Sigmoid colon (tissue), 7 donors: ENCODE data around the gene CFAP69. TPM values are rescaled to one million over a fixed set of nuclear protein-coding genes. Genes with fewer than 3 reads are reported as not detected.
A peak's percentile ranks its signal among the peaks of the same experiment; 100 is the strongest.

Experiments used
- DNase-seq: peaks from one replicate; pipeline ENCODE4 v3.0.0-alpha.2; 2019
- H3K27ac ChIP-seq, 4 donors: fragments of 200-600 bp; sonication (generic); one replicate each; pipeline ENCODE4 v1.5.1; 2016 to 2019; ENCODE audit warnings: mild to moderate bottlenecking in 1 of 4
- H3K27me3 ChIP-seq, 3 donors: fragments of 200-600 bp; sonication (generic); one replicate each; pipeline ENCODE4 v1.5.1; 2019; ENCODE audit warnings: mild to moderate bottlenecking in 1 of 3
- H3K36me3 ChIP-seq, 4 donors: fragments of 200-600 bp; sonication (generic); one replicate each; pipeline ENCODE4 v1.5.1; 2016 to 2019
- H3K4me1 ChIP-seq, 4 donors: fragments of 200-600 bp; sonication (generic); one replicate each; pipeline ENCODE4 v1.5.1; 2017 to 2019
- H3K4me3 ChIP-seq, 4 donors: fragments of 200-600 bp; sonication (generic); one replicate each; pipeline ENCODE4 v1.5.1; 2017 to 2019; ENCODE audit warnings: mild to moderate bottlenecking in 2 of 4, moderate library complexity in 1 of 4
- H3K9me3 ChIP-seq, 4 donors: fragments of 200-600 bp in 3 of 4; sonication (generic) in 3 of 4; one replicate each; pipeline versions ENCODE4 v1.5.1 to v1.6.1; 2013 to 2019
- EP300 ChIP-seq, 4 donors: sonication (generic); formaldehyde crosslinking; IDR thresholded peaks; one replicate each; pipeline ENCODE4 v1.6.1; 2017; ENCODE audit warnings: antibody characterized with exemption in 4 of 4
- POLR2A ChIP-seq, 2 donors: fragments of 450-650 bp; IDR thresholded peaks; one replicate each; pipeline ENCODE4 v1.6.1; 2016; ENCODE audit warnings: antibody characterized with exemption in 2 of 2, mild to moderate bottlenecking in 2 of 2, moderate library complexity in 2 of 2
- POLR2AphosphoS5 ChIP-seq, 4 donors: sonication (generic); formaldehyde crosslinking; IDR thresholded peaks; one replicate each; pipeline ENCODE4 v1.6.1; 2017; ENCODE audit warnings: antibody characterized with exemption in 4 of 4
- WGBS, 2 donors: extraction: QIAGEN DNeasy Blood & Tissue Kit; methylation state at CpG; one replicate each; pipeline ENCODE4 v1.1.7; 2013; 5-methylcytosine and 5-hydroxymethylcytosine counted together
- intact Hi-C: fragments of 100-400 bp; cut with DNase I; formaldehyde crosslinking; loops from one replicate; pipeline ENCODE4 v1.15.1; 2023
- polyA plus RNA-seq, 3 donors: library from polyadenylated mRNA; stranded (reverse); fragments of 200-250 nt; gene quantifications; one replicate each; pipeline ENCODE4 v1.2.3, GENCODE V29; 2013
- total RNA-seq, 4 donors: library from RNA; depleted of rRNA; stranded (reverse); fragments of >200 nt; gene quantifications; one replicate each; pipeline ENCODE4 v1.1.0, GENCODE V29; 2016
- TF ChIP-seq, protein P1 (sequence below), 4 experiments: fragments of 450-650 bp in 3 of 4; fragments of 200-600 bp in 1 of 4; IDR thresholded peaks; one replicate each; pipeline ENCODE4 v1.5.1; 2016 to 2019; ENCODE audit warnings: antibody characterized with exemption in 4 of 4, mild to moderate bottlenecking in 3 of 4, moderate library complexity in 2 of 4
- donor health status: healthy with polysubstance abuse.
- donor health status: Bipolar disorder and iron deficiency.
- donor health status: healthy.

CFAP69 gene
- total and polyA plus RNA-seq, 7 donors: 1.0 to 23.5 (median 4.9) TPM

GRCh38 chr7:90276033-90276728, 31.2 kb downstream of the CFAP69 start:
- 35 to 60% methylated on average over 5 of the region's 5 CpGs for WGBS, 2 donors
- no peaks in the 10 kb centered on the region for H3K4me1 ChIP-seq
- peaks cover 0 to 21% (median 0%) of the 10 kb centered on the region in 4 donors for H3K36me3 ChIP-seq
- no peaks in the 10 kb centered on the region for H3K27me3 ChIP-seq
- no peaks in the 10 kb centered on the region for H3K9me3 ChIP-seq
- H3K27ac ChIP-seq: no peak overlapping the region
- H3K4me3 ChIP-seq: no peak overlapping the region
- DNase-seq: no peak
- intact Hi-C loops: no loop called here
- TF ChIP-seq, protein P1, sequence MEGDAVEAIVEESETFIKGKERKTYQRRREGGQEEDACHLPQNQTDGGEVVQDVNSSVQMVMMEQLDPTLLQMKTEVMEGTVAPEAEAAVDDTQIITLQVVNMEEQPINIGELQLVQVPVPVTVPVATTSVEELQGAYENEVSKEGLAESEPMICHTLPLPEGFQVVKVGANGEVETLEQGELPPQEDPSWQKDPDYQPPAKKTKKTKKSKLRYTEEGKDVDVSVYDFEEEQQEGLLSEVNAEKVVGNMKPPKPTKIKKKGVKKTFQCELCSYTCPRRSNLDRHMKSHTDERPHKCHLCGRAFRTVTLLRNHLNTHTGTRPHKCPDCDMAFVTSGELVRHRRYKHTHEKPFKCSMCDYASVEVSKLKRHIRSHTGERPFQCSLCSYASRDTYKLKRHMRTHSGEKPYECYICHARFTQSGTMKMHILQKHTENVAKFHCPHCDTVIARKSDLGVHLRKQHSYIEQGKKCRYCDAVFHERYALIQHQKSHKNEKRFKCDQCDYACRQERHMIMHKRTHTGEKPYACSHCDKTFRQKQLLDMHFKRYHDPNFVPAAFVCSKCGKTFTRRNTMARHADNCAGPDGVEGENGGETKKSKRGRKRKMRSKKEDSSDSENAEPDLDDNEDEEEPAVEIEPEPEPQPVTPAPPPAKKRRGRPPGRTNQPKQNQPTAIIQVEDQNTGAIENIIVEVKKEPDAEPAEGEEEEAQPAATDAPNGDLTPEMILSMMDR (IDR thresholded peaks at IDR 0.05): no peak
- TF ChIP-seq EP300 (IDR thresholded peaks at IDR 0.05) (no peak), POLR2A (IDR thresholded peaks at IDR 0.05) (no peak), POLR2AphosphoS5 (IDR thresholded peaks at IDR 0.05) (no peak)

GRCh38 chr7:90288154-90288553, 43.2 kb downstream of the CFAP69 start:
- intact Hi-C loops: no loop called here
- Histone ChIP-seq H3K4me1 (no peaks in the 10 kb centered on the region), H3K4me3 (no peak overlapping the region), H3K36me3 (peaks cover 0 to 17% (median 0%) of the 10 kb centered on the region in 4 donors), H3K27me3 (no peaks in the 10 kb centered on the region), H3K9me3 (no peaks in the 10 kb centered on the region), H3K27ac (no peak overlapping the region)
- TF ChIP-seq EP300 (IDR thresholded peaks at IDR 0.05): no peak
- DNase-seq: no peak
- WGBS, 2 donors: 92 to 95% methylated on average over 3 of the region's 3 CpGs

GRCh38 chr7:90290244-90291113, 45.5 kb downstream of the CFAP69 start:
- TF ChIP-seq POLR2A (IDR thresholded peaks at IDR 0.05): no peak
- TF ChIP-seq, protein P1 (IDR thresholded peaks at IDR 0.05): no peak
- no peak for TF ChIP-seq EP300 (IDR thresholded peaks at IDR 0.05)
- TF ChIP-seq POLR2AphosphoS5 (IDR thresholded peaks at IDR 0.05): no peak
- Histone ChIP-seq H3K36me3 (peaks cover 0 to 14% (median 0%) of the 10 kb centered on the region in 4 donors), H3K9me3 (no peaks in the 10 kb centered on the region), H3K4me1 (no peaks in the 10 kb centered on the region), H3K27me3 (no peaks in the 10 kb centered on the region), H3K27ac (no peak overlapping the region), H3K4me3 (no peak overlapping the region)
- no peak for DNase-seq
- intact Hi-C loops: no loop called here
- 93 to 96% methylated on average over 3 of the region's 3 CpGs for WGBS, 2 donors

GRCh38 chr7:90298145-90299038, 53.4 kb downstream of the CFAP69 start:
- no peaks in the 10 kb centered on the region for H3K27me3 ChIP-seq
- no peak overlapping the region for H3K27ac ChIP-seq
- TF ChIP-seq POLR2A (IDR thresholded peaks at IDR 0.05): no peak
- TF ChIP-seq, protein P1 (IDR thresholded peaks at IDR 0.05): peak in 3 of 4 experiments; percentile 9 to 33 (median 18)
- no peak for TF ChIP-seq POLR2AphosphoS5 (IDR thresholded peaks at IDR 0.05)
- DNase-seq: no peak
- 55 to 60% methylated on average over 5 of the region's 5 CpGs for WGBS, 2 donors
- intact Hi-C loops: no loop called here
- no peaks in the 10 kb centered on the region for H3K4me1 ChIP-seq
- no peak overlapping the region for H3K4me3 ChIP-seq
- H3K9me3 ChIP-seq: no peaks in the 10 kb centered on the region
- no peaks in the 10 kb centered on the region for H3K36me3 ChIP-seq
